Esophagus squamous epithelium (tissue), 4 donors: ENCODE measurements around the gene TENT4B.

Experiments used
- CTCF ChIP-seq, 6 experiments: fragments of 450-650 bp in 4 of 6; fragments of 200-600 bp in 2 of 6; sonication (generic) in 2 of 6; IDR thresholded peaks; one replicate each; pipeline ENCODE4 v1.5.1; 2016 to 2019; ENCODE audit warnings: antibody characterized with exemption in 6 of 6, mild to moderate bottlenecking in 4 of 6, moderate library complexity in 4 of 6
- POLR2A ChIP-seq, 4 donors: fragments of 450-650 bp; IDR thresholded peaks; one replicate each; pipeline ENCODE4 v1.6.1; 2017; ENCODE audit warnings: antibody characterized with exemption in 4 of 4, mild to moderate bottlenecking in 4 of 4, moderate library complexity in 3 of 4

GRCh38 chr16:50256604-50257003 lies 103.5 kb downstream of the TENT4B start:
- TF ChIP-seq CTCF (IDR thresholded peaks at IDR 0.05) (no peak), POLR2A (IDR thresholded peaks at IDR 0.05) (no peak)
